SJCRH30 (cell line): ENCODE results near the gene DYNC2H1. TPM values are rescaled to one million over a fixed set of nuclear protein-coding genes. Genes with fewer than 3 reads are reported as not detected.

Experiments
- DNase-seq, 2 experiments: peaks; one replicate each; pipeline ENCODE4 v3.0.0-alpha.2; 2015 to 2020
- H3K27ac ChIP-seq: fragments of 250-450 bp; sonication (Bioruptor Pico); 2 replicates; pipeline ENCODE4 v1.5.1; 2020; ENCODE audit warnings: mild to moderate bottlenecking, moderate library complexity
- H3K27me3 ChIP-seq: fragments of 250-450 bp; sonication (Bioruptor Pico); 2 replicates; pipeline ENCODE4 v1.5.1; 2020; ENCODE audit warnings: mild to moderate bottlenecking, moderate library complexity
- H3K36me3 ChIP-seq: fragments of 250-450 bp; sonication (Bioruptor Pico); 2 replicates; pipeline ENCODE4 v1.5.1; 2020; ENCODE audit warnings: mild to moderate bottlenecking, moderate library complexity
- H3K4me1 ChIP-seq: fragments of 250-450 bp; sonication (Bioruptor Pico); 2 replicates; pipeline ENCODE4 v1.5.1; 2020; ENCODE audit warnings: mild to moderate bottlenecking, moderate library complexity
- H3K4me3 ChIP-seq: fragments of 250-450 bp; sonication (Bioruptor Pico); 2 replicates; pipeline ENCODE4 v1.5.1; 2020; ENCODE audit warnings: mild to moderate bottlenecking, moderate library complexity
- H3K9me3 ChIP-seq: fragments of 250-450 bp; sonication (Bioruptor Pico); replicated peaks from 2 replicates; pipeline ENCODE4 v1.5.1; 2020; ENCODE audit warnings: mild to moderate bottlenecking, moderate library complexity
- total RNA-seq: library from RNA; depleted of rRNA; stranded (reverse); fragments of >200 nt; shearing (Covaris generic); gene quantifications from 2 replicates; pipeline ENCODE4 v1.2.3, GENCODE V29; 2014

DYNC2H1 gene
- total RNA-seq, 1 experiment from 2014 or later: 13.9 TPM

GRCh38 chr11:103281301-103281700 is 172.1 kb downstream of the DYNC2H1 start:
- H3K27ac ChIP-seq: no peak overlapping the region
- DNase-seq: no peak
- no peaks in the 10 kb centered on the region for H3K27me3 ChIP-seq
- no peaks in the 10 kb centered on the region for H3K9me3 ChIP-seq
- no peaks in the 10 kb centered on the region for H3K4me1 ChIP-seq
- H3K4me3 ChIP-seq: no peak overlapping the region
- no peaks in the 10 kb centered on the region for H3K36me3 ChIP-seq

GRCh38 chr11:103284260-103284659 is 175.0 kb downstream of the DYNC2H1 start:
- no peaks in the 10 kb centered on the region for H3K27me3 ChIP-seq

GRCh38 chr11:103294516-103294915 is 185.3 kb downstream of the DYNC2H1 start:
- DNase-seq: peak in 1 of 2 experiments; percentile 2
- H3K27ac ChIP-seq: no peak overlapping the region
- no peak overlapping the region for H3K4me3 ChIP-seq
- no peaks in the 10 kb centered on the region for H3K9me3 ChIP-seq
- no peaks in the 10 kb centered on the region for H3K36me3 ChIP-seq
- no peaks in the 10 kb centered on the region for H3K4me1 ChIP-seq
- H3K27me3 ChIP-seq: no peaks in the 10 kb centered on the region

More at GRCh38 chr11:103284260-103284659, 175.0 kb downstream of the DYNC2H1 start:
- no peak overlapping the region for H3K4me3 ChIP-seq
- no peaks in the 10 kb centered on the region for H3K36me3 ChIP-seq
- DNase-seq: no peak
- no peak overlapping the region for H3K27ac ChIP-seq
- no peaks in the 10 kb centered on the region for H3K9me3 ChIP-seq
- H3K4me1 ChIP-seq: no peaks in the 10 kb centered on the region

- no peaks in the 10 kb centered on the region for H3K4me1 ChIP-seq
These were observed 186.5 kb downstream of the DYNC2H1 start for GRCh38 chr11:103295704-103296103.

GRCh38 chr11:103297900-103298299 is 188.7 kb downstream of the DYNC2H1 start:
- H3K36me3 ChIP-seq: no peaks in the 10 kb centered on the region
- no peak for DNase-seq
- no peaks in the 10 kb centered on the region for H3K27me3 ChIP-seq
- no peak overlapping the region for H3K27ac ChIP-seq
- no peak overlapping the region for H3K4me3 ChIP-seq
- H3K4me1 ChIP-seq: no peaks in the 10 kb centered on the region
- H3K9me3 ChIP-seq: no peaks in the 10 kb centered on the region

More at GRCh38 chr11:103295704-103296103, 186.5 kb downstream of the DYNC2H1 start:
- Histone ChIP-seq H3K27ac (no peak overlapping the region), H3K36me3 (no peaks in the 10 kb centered on the region), H3K27me3 (no peaks in the 10 kb centered on the region), H3K4me3 (no peak overlapping the region), H3K9me3 (no peaks in the 10 kb centered on the region)
- DNase-seq: peak; percentile 2 to 11

GRCh38 chr11:103315248-103315647 is 206.0 kb downstream of the DYNC2H1 start:
- H3K4me1 ChIP-seq: no peaks in the 10 kb centered on the region
- H3K27ac ChIP-seq: no peak overlapping the region
- no peak for DNase-seq
- H3K27me3 ChIP-seq: no peaks in the 10 kb centered on the region
- no peak overlapping the region for H3K4me3 ChIP-seq
- no peaks in the 10 kb centered on the region for H3K9me3 ChIP-seq
- no peaks in the 10 kb centered on the region for H3K36me3 ChIP-seq

GRCh38 chr11:103317118-103317517 is 207.9 kb downstream of the DYNC2H1 start:
- Histone ChIP-seq H3K27ac (no peak overlapping the region), H3K4me1 (no peaks in the 10 kb centered on the region), H3K36me3 (no peaks in the 10 kb centered on the region), H3K4me3 (no peak overlapping the region), H3K27me3 (no peaks in the 10 kb centered on the region), H3K9me3 (no peaks in the 10 kb centered on the region)
- DNase-seq: no peak

GRCh38 chr11:103322821-103323220 is 213.6 kb downstream of the DYNC2H1 start:
- H3K4me1 ChIP-seq: no peaks in the 10 kb centered on the region
- H3K9me3 ChIP-seq: no peaks in the 10 kb centered on the region
- DNase-seq: no peak
- H3K36me3 ChIP-seq: no peaks in the 10 kb centered on the region
- no peaks in the 10 kb centered on the region for H3K27me3 ChIP-seq
- no peak overlapping the region for H3K4me3 ChIP-seq
- H3K27ac ChIP-seq: no peak overlapping the region

GRCh38 chr11:103325686-103326069 is 216.5 kb downstream of the DYNC2H1 start:
- Histone ChIP-seq H3K27ac (no peak overlapping the region), H3K36me3 (no peaks in the 10 kb centered on the region), H3K4me1 (no peaks in the 10 kb centered on the region), H3K9me3 (no peaks in the 10 kb centered on the region), H3K27me3 (no peaks in the 10 kb centered on the region), H3K4me3 (no peak overlapping the region)
- no peak for DNase-seq

GRCh38 chr11:103326070-103326794 is 217.0 kb downstream of the DYNC2H1 start:
- H3K4me1 ChIP-seq: no peaks in the 10 kb centered on the region
- H3K9me3 ChIP-seq: no peaks in the 10 kb centered on the region
- no peak overlapping the region for H3K4me3 ChIP-seq
- no peak overlapping the region for H3K27ac ChIP-seq
- no peaks in the 10 kb centered on the region for H3K27me3 ChIP-seq
- DNase-seq: peak; percentile 36 to 74
- H3K36me3 ChIP-seq: no peaks in the 10 kb centered on the region

- no peak overlapping the region for H3K27ac ChIP-seq
- no peak for DNase-seq
- H3K4me1 ChIP-seq: no peaks in the 10 kb centered on the region
- H3K27me3 ChIP-seq: no peaks in the 10 kb centered on the region
- no peaks in the 10 kb centered on the region for H3K9me3 ChIP-seq
- H3K36me3 ChIP-seq: no peaks in the 10 kb centered on the region
- H3K4me3 ChIP-seq: no peak overlapping the region
These were observed 218.5 kb downstream of the DYNC2H1 start for GRCh38 chr11:103327721-103328120.

- Histone ChIP-seq H3K27me3 (no peaks in the 10 kb centered on the region), H3K4me1 (no peaks in the 10 kb centered on the region), H3K36me3 (no peaks in the 10 kb centered on the region), H3K9me3 (no peaks in the 10 kb centered on the region), H3K4me3 (no peak overlapping the region), H3K27ac (no peak overlapping the region)
- DNase-seq: no peak
These were observed 223.2 kb downstream of the DYNC2H1 start for GRCh38 chr11:103332409-103332808.

GRCh38 chr11:103338621-103339484 is 229.6 kb downstream of the DYNC2H1 start:
- no peaks in the 10 kb centered on the region for H3K4me1 ChIP-seq
- H3K27me3 ChIP-seq: no peaks in the 10 kb centered on the region
- no peak overlapping the region for H3K27ac ChIP-seq
- H3K9me3 ChIP-seq: no peaks in the 10 kb centered on the region
- DNase-seq: peak; percentile 3 to 11
- no peak overlapping the region for H3K4me3 ChIP-seq
- H3K36me3 ChIP-seq: no peaks in the 10 kb centered on the region

GRCh38 chr11:103339485-103339857 is 230.2 kb downstream of the DYNC2H1 start:
- no peak overlapping the region for H3K4me3 ChIP-seq
- H3K27ac ChIP-seq: no peak overlapping the region

GRCh38 chr11:103340956-103341355 is 231.7 kb downstream of the DYNC2H1 start:
- Histone ChIP-seq H3K4me3 (no peak overlapping the region), H3K4me1 (no peaks in the 10 kb centered on the region), H3K36me3 (no peaks in the 10 kb centered on the region), H3K27me3 (no peaks in the 10 kb centered on the region), H3K27ac (no peak overlapping the region), H3K9me3 (no peaks in the 10 kb centered on the region)
- no peak for DNase-seq

More at GRCh38 chr11:103339485-103339857, 230.2 kb downstream of the DYNC2H1 start:
- no peaks in the 10 kb centered on the region for H3K27me3 ChIP-seq
- no peaks in the 10 kb centered on the region for H3K9me3 ChIP-seq
- no peaks in the 10 kb centered on the region for H3K4me1 ChIP-seq
- H3K36me3 ChIP-seq: no peaks in the 10 kb centered on the region
- no peak for DNase-seq
